GM21390 (cell line): ENCODE data around the gene CDHR5.
"Not testable (repeated sequence)": the region's sequence is repeated elsewhere in the genome, so short reads cannot be mapped to it uniquely, and the experiment has no call there.

ENCODE experiments used
- ATAC-seq: cut with Tn5 transposase; IDR thresholded peaks from one replicate; pipeline ENCODE4 v1.9.1; 2021; ENCODE audit not compliant: unreplicated experiment

CDHR5 gene, protein sequence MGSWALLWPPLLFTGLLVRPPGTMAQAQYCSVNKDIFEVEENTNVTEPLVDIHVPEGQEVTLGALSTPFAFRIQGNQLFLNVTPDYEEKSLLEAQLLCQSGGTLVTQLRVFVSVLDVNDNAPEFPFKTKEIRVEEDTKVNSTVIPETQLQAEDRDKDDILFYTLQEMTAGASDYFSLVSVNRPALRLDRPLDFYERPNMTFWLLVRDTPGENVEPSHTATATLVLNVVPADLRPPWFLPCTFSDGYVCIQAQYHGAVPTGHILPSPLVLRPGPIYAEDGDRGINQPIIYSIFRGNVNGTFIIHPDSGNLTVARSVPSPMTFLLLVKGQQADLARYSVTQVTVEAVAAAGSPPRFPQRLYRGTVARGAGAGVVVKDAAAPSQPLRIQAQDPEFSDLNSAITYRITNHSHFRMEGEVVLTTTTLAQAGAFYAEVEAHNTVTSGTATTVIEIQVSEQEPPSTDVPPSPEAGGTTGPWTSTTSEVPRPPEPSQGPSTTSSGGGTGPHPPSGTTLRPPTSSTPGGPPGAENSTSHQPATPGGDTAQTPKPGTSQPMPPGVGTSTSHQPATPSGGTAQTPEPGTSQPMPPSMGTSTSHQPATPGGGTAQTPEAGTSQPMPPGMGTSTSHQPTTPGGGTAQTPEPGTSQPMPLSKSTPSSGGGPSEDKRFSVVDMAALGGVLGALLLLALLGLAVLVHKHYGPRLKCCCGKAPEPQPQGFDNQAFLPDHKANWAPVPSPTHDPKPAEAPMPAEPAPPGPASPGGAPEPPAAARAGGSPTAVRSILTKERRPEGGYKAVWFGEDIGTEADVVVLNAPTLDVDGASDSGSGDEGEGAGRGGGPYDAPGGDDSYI

DNA sequence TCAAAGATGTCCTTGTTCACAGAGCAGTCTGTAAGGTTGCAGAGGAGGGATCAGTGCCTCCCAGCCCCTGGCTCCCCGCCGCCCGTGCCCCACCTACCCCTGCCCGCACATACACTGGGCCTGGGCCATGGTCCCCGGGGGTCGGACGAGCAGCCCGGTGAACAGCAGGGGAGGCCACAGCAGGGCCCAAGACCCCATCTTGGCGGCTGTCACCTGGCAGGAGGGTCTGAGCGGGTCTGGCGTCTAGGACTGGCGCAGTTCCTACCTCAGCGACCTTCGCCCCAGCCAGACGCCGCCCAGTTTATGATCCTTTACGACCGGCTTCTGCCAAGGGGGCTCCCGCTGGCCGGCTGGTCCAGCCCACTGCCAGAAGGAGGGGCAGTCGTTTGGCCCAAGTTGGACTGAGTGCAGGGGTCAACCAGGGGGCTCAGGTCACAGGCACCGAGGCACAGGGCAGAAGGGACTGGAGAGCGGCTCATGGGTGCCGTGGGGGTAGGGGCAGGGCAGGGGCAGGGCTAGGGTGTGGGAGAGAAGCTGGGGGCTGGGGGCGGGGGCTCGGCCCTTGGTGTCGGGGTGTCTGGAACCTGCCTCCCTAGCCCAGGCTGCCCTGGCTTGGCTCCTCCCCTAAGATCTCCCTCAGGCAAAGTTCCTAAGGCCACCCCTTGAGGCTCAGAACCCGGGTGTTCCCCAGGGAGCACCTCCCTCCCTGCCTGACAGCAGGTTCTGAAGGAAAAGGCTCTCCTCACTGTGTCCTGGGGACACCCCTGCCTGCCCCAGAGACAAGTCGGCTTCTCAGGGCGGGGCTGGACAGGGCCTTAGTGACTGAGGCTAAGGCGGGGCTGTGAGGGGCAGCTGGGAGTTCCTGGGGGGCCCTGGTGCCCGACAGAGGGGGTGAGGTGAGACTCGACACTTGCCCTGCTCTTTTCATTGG lies at the start of gene CDHR5:
Gene CDHR5 (minus strand): TSS at position 251 of the 931 bp plus-strand sequence. CDS start 53 bp downstream, at position 198.
- no peak for ATAC-seq

- no peak for ATAC-seq
Measured at GRCh38 chr11:674406-674805, 49.7 kb upstream of the CDHR5 start.

GRCh38 chr11:673866-674265 lies 49.1 kb upstream of the CDHR5 start:
- ATAC-seq, result no peak

DNA sequence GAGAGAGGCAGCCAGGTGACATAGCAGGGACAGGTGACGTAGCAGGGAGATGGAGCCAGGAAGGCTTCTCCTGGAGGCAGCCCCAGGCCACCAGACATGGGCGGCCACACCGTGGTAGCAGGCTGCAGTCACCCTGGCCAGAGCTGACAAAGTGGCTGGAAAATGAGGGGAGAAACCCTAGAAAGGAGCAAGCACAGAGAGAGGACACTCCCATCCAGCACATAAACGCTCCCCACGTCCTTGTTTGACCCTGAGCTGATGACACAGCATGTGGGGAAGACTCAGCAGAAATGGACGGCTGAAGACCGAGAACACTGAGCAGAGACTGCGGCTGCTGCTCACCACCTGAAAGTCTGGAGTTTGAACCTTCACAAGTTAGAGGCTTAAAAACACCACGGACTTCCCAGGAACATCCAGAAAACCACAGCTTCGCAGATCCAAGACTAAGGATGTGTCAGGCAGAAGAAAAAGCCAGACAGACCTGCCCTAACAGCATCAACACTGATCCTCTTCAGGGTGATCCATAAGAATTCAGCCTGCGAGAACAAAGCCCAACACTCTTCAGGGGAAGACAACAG lies 41.0 kb upstream of the CDHR5 start:
- no peak for ATAC-seq

GRCh38 chr11:665062-665703 lies 40.4 kb upstream of the CDHR5 start:
- ATAC-seq, result no peak

DNA sequence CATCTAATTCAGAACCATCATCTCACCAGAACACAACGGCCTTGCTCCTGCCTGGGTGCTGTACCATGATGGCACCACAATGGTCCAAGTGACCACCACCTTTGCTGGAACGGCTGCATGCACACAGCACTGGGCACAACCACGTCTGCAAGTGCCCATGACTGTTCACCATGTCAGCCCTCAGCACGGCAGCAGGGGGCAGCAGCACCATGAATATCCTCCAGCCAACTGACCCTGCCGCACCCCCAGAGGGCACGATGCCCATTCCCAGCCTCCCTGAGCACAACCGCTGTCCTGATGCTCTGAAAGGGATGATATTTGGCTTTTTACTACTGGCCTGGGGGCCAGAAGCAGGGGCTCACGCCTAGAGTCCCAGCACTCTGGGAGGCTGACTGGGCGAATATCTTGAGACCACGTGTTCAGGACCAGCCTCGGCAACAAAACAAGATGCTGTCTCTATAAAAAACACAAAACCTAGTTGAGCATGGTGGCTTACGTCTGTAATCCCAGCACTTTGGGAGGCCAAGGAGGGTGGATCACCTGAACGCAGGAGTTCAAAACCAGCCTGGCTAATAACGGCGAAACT lies 38.0 kb upstream of the CDHR5 start:
- ATAC-seq, result no peak

DNA sequence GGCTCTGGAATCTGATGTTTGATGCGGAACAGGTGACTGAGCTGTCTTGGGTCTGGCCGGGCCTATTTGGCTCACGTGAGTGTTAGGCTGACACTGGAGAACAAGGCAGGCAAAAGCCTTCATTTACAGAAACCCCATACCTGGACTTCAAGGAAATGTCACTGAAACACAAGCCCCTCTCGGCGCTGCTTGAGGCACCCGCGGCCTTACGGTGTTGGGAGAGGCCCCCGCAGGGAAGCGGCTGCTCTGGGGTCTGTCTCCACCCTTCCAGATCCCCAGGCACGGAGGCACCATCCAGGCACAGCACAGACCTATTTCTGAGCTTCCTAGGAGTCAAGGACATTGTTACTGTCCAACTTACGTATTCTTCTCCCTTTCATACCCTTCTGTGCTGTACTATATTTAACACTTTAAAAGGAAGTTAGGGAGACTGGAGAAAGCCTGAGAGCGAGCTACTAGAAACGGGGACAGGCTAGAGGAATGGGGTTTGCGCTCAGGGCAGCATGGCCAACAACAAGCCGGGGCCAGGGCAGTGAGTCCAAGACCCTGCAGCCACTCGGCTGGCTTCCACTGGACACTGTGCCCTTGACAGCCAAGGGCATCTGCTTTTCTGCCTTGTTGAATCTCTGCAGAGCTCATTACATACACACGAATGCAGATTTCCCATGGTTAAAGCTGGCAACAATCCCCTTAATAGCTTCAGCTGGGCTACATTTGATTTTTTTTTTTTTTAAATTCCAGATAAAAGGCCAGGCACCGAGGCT lies 36.1 kb upstream of the CDHR5 start:
- no peak for ATAC-seq

DNA sequence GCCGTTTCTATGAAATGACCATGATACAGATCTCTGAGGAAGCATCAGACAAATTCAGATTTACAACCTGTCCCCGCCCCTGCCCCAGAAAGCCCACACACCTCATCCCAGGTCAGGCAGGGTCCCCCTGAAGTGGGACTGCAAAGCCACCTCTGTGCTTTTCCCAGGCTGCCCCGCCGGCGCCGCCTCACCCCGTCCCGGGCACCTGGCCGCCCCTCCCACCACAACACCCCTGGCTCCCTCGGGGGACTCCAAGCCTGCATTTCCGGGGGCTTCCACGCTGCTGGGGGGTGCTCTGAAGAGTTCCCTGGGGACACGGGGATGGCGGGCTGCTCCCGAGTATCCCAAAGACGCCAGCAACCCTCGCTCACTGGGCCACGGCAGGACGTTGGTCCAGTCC lies 35.5 kb upstream of the CDHR5 start:
- ATAC-seq, result no peak

DNA sequence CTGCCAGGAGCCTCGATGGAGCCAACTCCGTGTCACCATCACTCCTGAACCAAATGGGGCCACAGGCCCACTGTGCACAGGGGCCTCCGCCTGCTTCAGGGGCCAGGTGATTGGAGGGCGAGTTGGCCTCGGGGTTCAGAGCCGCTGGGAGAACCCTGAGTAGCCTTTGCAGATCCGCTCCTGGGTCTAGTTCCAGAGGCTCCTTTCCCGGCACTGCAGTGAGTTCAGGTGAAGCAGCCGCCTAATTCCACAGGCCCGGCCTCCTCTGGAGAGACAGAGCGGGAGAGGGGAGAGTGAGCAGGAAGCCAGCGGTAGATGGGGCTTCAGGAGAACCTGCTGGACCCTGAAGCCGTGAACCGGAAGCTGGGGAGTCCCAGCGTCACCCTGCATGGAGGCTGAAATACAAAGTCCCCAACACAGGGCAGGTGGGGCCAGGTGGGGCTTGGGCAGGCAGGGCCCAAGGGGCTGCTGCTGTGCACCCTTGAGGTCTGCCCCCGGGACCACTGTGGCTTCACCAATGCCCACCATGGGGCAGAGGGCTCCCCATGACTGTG lies 34.9 kb upstream of the CDHR5 start:
- ATAC-seq, result no peak

DNA sequence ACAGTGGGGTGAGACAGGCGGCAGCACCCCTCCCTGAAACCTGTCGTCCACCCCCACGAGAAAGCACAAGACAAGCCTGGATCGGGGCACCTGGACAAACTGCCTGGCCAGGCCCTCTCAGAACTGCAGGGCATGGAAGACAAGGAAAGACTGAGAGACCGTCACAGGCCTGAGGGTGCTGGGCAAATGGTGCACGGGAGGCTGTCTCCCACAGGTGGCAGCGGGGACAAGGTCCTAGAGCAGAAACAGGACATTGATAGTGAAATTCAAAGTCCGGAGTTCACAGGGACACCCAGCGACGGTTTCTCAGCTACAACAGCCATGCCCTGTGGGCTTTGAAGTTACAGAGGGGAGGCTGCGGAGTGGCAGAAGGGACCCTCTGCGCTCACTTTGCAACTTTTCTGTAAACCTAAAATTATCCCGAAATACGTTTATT lies 33.0 kb upstream of the CDHR5 start:
- no peak for ATAC-seq

DNA sequence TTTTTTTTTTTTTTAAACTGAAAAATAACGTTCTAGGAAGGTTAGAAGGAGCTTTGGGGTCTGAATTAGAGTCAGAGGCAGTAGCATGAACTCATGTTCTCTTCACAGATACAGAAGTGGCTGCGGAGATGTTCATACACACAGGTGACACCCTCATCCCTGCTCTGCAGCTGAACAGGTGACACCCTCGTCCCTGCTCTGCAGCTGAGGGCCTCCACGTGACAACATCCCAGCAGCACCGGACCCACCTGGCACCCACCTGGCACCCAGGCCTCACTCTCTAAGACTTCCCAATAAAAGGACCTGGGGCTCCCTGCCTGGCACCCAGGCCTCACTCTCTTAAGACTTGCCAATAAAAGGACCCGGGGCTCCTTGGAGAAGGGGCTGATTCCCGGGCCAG lies 32.1 kb upstream of the CDHR5 start:
- ATAC-seq, result no peak

DNA sequence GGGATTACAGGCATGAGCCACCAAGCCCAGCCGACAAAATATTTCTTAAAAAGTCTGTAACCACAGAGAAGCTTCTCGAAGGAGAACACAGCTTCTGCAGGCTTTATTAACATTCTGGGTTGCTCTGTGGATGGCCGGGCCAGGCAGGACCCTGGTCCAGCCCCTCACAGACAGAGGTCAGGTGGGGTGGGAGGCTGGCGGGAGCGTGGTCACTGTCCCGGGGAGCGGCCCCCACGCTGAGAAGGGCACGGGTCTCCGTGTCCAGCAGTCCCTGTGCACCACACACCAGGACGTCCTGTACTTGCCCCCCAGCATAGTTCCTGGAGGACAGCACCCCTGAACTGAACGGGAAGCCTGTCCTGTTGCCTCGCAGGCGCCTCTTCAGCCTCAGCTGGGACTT lies 31.7 kb upstream of the CDHR5 start:
- no peak for ATAC-seq

GRCh38 chr11:655036-655726 lies 30.4 kb upstream of the CDHR5 start:
- ATAC-seq, result no peak

DNA sequence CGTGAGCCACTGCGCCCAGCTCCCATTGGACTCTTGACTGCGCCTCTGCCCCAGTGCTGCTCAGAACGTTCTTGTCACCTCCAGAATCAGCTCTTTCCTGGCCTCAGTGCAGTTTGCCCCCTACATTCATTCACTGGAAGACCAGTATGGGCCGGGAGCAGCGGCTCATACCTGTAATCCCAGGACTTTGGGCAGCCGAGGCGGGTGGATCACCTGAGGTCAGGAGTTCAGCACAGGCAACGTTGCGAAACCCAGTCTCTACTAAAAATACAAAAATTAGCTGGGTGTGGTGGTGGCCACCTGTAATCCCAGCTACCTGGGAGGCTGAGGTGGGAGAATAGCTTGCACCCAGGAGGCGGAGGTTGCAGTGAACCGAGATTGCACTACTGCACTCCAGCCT lies 29.7 kb upstream of the CDHR5 start:
- not testable (repeated sequence) for ATAC-seq

DNA sequence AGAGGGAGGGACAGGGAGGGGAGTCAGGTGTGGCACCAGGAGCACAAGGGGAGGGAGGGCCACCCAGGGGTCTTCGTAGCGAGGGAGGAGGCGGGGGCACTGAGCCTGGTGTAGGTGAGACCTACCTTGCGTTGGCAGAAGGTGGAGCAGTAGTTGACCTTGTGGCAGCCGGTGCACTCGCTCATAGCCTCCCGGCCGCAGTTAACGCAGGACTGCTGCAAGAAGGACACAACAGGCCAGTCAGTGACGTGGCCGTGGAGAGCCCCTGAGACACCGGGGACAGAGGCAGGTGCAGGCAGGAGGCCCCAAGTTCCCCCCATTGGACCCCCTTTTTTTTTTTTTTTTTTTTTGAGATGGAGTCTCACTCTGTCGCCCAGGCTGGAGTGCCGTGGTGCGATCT lies 29.1 kb upstream of the CDHR5 start:
- no peak for ATAC-seq

DNA sequence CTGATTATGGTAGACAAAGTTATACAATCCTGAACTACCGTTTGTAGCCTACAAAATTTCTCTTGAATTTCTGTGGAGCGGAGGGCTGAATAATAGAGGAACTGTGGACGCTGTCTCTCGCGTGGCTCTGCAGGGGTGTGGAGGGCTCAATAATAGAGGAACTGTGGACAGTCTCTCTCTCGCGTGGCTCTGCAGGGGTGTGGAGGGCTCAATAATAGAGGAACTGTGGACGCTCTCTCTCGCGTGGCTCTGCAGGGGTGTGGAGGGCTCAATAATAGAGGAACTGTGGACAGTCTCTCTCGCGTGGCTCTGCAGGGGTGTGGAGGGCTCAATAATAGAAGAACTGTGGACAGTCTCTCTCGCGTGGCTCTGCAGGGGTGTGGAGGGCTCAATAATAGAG lies 28.4 kb upstream of the CDHR5 start:
- not testable (repeated sequence) for ATAC-seq

DNA sequence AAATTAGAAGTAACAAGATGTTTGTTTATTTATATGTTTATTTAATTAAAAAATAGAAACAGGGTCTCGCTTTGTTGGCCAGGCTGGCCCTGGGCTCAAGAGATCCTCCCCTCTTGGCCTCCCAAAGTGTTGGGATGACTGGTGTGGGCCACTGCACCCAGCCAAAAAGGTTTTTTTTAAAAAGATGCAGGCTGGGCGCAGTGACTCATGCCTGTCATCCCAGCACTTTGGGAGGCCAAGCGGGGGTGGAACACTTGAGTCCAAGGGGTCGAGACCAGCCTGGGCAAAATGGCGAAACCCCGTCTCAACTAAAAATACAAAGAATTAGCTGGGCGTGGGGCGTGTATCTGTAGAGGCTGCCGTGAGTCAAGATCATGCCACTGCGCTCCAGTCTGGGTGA lies 25.7 kb upstream of the CDHR5 start:
- no peak for ATAC-seq

GRCh38 chr11:647672-648158 lies 23.0 kb upstream of the CDHR5 start:
- not testable (repeated sequence) for ATAC-seq
